ENCODE measurements around the gene ZSWIM1. TPM values are rescaled to one million over a fixed set of nuclear protein-coding genes. Genes with fewer than 3 reads are reported as not detected.
A peak's percentile ranks its signal among the peaks of the same experiment; 100 is the strongest.
"Not testable (repeated sequence)": the region's sequence is repeated elsewhere in the genome, so short reads cannot be mapped to it uniquely, and the experiment has no call there.

Gene ZSWIM1
- total RNA-seq, 1 donor from 2014 or later, result 10.0 TPM

DNA sequence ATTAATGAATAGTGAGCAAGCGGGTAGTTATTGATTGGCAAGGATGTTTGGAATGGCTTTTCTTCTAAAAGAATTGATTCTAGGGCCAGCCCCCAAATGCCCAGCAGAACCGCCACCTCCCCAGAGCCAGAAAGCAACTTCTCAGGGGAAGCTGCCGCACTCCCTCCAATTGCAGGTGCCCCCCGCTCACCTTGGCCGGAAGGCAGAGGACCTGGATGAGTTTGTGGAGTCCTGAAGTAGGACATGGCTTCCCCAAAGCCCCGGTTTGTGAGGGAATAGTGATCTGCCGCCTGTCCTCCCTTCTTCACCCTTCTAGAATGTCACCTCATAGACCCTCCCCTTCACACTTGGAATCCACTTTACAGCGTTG is 6.3 kb downstream of the ZSWIM1 start, which contains the start of gene SPATA25:
Gene SPATA25, minus strand, starts transcription at position 277 of the 370 bp plus-strand sequence. Its CDS starts 32 bp downstream, at position 245.
- DNase-seq (ENCODE audit: low spot score), result no peak

DNA sequence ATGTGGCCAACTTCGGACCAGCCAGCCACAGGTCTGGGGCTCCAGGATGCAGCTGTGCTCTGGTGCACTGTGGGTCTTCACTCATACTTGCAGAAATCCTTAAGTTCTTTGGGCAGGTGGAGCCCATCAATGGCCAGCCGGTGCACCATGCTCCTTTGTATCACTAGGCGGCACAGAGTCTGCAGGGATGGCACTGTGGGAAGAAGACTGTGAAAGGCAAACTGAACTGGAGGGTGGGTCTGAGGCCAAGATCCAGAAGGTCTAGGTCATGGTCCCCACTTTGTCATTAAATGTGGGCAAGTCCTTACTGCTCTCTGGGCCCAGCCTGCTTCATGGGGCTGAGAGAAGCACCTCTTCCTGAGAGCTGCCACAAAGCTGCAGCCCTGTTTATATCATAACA is 7.7 kb downstream of the ZSWIM1 start:
- DNase-seq (ENCODE audit: low spot score), result no peak

GRCh38 chr20:45890077-45890984 is 9.3 kb downstream of the ZSWIM1 start:
- no peak for DNase-seq (ENCODE audit: low spot score)

GRCh38 chr20:45890985-45891983 is 10.3 kb downstream of the ZSWIM1 start, which contains the start of the genes CTSA and NEURL2:
Gene CTSA (plus strand): TSS chr20:45891335. CDS start chr20:45891569, 234 bp downstream.
Gene NEURL2 (minus strand): TSS chr20:45891208. CDS start chr20:45890991, 217 bp downstream.
- DNase-seq (ENCODE audit: low spot score), result peak; percentile 96

GRCh38 chr20:45892049-45892825 is 11.2 kb downstream of the ZSWIM1 start:
- DNase-seq (ENCODE audit: low spot score), result no peak

- DNase-seq (ENCODE audit: low spot score), result no peak
Observed at GRCh38 chr20:45892828-45893500, 11.9 kb downstream of the ZSWIM1 start.

DNA sequence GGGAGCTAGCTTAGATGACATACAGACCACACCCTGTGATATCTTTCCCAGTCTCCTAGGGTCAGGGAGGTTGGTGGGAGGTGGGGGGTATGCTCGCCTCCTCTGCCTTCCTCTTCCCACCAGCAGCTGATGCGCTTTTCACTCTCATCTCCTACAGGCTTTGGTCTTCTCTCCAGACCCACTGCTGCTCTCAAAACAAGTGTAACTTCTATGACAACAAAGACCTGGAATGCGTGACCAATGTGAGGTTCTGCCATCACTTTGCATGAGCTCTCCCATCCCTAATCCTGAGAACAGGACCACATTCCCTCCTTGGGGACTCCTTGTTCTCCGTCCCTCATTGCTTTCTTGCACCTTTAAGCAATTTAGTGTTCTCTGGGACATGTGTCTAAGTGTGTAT is 12.8 kb downstream of the ZSWIM1 start:
- DNase-seq (ENCODE audit: low spot score), result no peak

DNA sequence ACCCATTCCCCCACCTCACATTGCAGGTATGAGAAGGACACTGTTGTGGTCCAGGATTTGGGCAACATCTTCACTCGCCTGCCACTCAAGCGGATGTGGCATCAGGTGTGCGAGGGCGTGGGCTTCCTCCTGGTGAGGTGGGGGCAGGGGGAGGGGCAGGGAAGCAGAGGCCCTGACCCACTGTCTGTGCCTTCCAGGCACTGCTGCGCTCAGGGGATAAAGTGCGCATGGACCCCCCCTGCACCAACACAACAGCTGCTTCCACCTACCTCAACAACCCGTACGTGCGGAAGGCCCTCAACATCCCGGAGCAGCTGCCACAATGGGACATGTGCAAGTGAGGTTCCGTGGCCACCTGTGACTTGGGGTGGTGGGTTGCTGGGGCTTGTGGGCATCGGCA is 13.8 kb downstream of the ZSWIM1 start:
- no peak for DNase-seq (ENCODE audit: low spot score)

GRCh38 chr20:45896641-45897161 is 15.7 kb downstream of the ZSWIM1 start:
- DNase-seq (ENCODE audit: low spot score), result no peak

DNA sequence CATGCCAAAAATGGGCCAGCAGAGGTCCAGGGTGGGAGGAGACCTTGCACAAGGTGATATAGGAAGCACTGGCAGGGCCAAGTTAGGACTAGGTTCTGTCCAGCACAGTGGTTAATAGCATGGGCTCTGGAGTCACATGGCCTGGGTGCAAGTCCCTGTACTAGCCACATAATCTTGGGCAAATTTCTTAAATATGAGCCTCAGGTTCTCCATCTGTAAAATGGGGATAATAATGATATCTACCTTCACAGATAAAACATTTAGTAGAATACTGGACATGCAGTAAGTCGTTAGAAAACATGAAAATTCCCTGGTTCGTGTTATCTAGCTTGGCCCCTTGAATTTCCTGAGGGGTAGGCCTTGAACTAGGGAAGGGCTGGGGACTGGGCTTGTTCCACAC is 16.3 kb downstream of the ZSWIM1 start:
- DNase-seq (ENCODE audit: low spot score), result no peak

DNA sequence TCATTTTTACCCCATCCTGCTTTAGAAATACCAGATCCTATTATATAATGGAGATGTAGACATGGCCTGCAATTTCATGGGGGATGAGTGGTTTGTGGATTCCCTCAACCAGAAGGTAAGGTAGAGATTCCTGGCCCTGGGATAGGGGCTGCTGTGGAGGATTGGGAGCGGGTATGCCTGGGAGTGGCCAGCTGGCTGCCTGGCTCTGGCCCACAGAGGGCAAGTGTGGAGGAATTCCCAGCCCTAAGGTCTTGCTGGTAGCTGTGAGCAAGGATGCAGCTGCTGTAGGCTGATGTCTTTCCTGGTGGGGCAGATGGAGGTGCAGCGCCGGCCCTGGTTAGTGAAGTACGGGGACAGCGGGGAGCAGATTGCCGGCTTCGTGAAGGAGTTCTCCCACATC is 16.7 kb downstream of the ZSWIM1 start:
- no peak for DNase-seq (ENCODE audit: low spot score)

- DNase-seq (ENCODE audit: low spot score), result no peak
Observed at GRCh38 chr20:45898285-45898684, 17.3 kb downstream of the ZSWIM1 start.

GRCh38 chr20:45899046-45899835 is 18.2 kb downstream of the ZSWIM1 start:
- DNase-seq (ENCODE audit: low spot score), result no peak

- DNase-seq (ENCODE audit: low spot score), result not testable (repeated sequence)
Observed at GRCh38 chr20:45901332-45901731, 20.3 kb downstream of the ZSWIM1 start.

DNA sequence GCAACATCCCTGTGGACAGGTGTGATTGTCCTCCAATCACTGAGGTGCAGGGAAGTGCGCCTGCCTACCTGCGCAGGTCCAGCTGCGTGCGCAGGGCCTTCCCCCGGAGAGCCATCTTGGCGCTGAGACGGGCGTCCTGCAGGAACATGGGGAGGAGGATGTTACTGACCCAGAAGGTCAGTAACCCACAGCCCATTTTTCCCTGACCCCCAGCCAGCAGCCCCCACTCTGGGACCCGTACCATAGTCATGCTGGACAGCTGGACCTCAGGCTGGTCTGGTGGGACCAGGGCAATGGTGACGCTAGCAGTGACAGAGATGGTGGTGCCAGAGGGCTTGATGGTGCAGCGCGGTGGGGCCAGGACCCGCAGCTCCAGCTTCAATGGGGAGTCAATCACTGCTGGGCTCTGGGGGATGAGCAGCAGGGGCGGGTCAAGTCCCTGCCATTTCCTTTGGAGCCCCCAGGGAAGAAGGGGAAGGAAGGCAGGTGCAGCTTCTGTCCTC is 21.2 kb downstream of the ZSWIM1 start:
- DNase-seq (ENCODE audit: low spot score), result no peak

DNA sequence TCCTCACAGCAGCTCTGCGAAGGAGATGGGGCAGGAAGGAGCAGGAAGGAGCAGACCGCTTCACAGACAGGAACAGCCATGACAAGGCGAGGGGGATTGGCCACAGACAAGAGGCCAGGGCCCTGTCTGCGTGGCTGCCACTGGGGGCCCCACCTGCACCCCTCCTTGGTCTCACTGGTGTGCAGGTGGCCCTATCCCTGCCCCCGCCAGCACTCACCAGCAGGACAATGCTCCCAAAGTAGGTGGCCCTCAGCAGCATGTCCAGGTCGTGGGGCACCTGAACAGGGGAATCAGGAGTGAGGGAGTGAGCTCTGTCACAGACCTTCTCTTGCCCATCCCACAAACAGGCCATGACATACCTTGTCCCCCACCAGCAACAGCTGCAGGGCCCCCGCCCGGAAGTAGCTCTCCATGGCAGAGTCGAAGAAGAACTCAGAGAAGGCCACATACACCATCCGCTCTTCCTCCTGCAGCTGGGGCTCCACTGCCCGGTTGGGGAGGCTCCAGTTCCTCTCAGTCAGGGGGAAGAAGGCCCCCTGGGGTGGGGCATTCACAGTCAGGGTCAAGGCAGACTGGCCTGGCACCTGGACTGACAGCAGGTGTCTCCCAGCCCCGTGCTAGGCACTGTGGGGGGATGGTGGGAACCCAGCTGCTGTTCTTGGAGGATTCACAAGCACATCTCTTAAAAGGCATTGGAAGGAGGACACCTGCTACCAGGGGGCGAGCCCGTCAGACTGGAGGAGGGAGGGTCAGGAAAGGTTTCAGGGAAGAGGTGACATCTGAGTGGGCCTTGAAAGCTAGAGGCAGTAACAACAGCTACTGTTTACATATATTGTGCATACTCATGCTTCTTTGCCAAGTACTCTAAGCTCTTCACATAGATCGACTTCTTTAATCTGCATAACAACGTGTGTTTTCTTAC is 23.8 kb downstream of the ZSWIM1 start:
- no peak for DNase-seq (ENCODE audit: low spot score)

DNA sequence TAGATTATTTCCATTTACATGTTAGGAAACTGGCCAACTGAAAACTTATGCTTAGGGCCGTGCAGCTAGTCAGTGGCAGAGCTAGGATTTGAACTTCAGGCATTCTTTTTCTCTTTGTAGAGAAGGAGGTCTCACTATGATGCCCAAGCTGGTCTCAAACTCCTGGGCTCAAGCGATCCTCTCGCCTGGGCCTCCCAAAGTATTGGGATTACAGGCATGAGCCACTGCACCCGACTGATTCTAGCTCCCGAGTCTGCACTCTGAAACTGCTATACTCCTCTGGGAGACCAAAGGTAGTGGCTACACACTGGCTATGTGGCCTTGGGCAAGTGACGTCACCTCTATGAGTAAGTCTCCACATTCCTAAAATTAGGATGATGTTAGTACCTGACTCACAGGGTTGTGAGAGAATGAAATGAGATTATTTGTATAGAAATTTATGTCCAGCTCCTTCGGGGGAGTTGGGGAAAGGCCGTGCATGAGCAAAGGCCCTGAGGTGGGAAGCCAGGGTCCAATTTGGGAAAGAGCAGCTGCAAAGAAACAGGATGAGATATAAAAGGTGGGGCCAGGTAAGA is 24.6 kb downstream of the ZSWIM1 start:
- no peak for DNase-seq (ENCODE audit: low spot score)
